GM19193 (cell line): ENCODE measurements around the gene NOM1.

Experiments
- POLR2A ChIP-seq: IDR thresholded peaks from 4 replicates; pipeline ENCODE4 v1.6.1; 2011; ENCODE audit not compliant: insufficient read depth, insufficient read length; ENCODE audit errors: extremely low read depth

NOM1 gene

GRCh38 chr7:156999958-157000726 lies 50.6 kb downstream of the NOM1 start:
- TF ChIP-seq POLR2A, result no peak

DNA sequence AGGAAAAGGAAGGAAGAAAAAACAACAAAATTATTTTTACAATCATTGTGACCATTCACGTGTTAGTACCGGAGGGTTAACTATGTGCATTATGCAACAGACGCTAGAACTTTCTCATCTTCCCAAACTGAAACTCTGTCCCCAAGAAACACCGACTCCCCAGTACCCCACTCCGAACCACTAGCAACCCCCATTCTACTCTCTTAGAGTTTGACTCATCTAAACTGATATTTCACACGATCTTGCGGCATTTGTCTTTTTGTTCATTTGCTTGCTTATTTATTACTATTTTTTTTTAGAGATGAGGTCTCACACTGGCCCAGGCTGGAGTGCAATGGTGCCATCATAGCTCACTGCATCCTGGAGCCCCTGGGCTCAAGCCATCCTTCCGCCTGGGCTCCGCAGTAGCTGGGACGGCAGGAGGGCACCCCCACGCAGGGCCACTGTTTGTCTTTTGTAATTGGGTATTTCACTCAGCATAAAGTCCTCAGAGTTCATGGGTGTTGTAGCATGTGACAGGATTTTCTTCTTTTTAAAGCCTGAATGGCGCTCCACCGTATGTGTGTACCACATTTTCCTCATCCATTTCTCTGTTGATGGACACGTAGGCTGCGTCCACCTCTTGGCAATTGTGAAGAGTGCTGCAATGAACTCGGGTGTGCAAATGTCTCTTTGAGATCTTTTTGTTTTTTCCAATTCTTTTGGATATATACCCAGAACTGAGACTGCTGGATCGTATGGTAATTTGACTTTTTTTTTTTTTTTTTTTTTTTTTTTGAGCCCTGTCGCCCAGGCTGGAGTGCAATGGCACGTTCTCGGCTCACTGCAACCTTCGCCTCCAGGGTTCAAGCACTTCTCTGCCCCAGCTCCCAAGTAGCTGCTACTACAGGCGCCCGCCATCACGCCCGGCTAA lies 51.5 kb downstream of the NOM1 start:
- no peak for TF ChIP-seq POLR2A

DNA sequence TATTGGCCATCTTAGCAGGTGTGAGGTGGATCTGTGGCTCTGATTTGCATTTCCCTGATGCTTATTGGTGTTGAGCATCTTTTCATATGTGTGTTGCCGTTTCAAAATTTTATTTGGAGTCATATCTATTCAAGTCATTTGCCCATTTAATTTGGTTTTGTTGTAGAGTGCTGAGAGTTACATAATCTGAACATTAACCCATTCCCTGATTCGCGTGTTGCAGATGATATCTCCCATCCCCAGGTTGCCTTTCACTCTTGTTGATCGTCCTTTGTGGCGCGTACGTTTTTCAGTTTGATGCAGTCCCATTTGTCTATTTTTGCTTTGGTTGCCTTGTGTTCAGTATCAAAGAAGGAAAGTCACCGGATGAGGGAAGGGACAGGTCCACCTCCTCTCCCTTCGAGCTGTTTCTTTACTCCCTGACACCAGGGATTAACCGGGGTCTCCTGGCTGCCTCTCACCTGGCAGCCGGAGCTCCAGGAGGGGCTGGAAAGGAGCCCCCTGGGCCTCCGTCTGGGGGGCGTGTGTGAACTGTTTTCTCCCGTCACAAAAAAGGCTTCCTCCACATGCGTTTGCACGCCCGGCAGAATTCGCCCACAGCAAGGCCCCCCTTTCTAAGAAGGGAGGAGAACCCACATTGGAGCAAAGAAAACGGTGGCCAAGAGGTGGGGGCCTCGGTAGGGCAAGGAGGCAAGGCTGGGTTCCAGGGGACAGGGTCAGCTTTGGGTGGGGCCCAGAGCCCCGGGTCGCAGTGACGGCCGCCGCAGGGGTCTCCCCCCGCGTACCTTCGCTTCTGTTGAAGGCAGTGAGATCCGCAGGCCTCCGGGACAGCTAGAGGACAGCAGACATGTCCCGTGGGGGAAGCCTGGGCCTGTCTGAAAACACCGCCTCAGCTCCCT lies 52.7 kb downstream of the NOM1 start:
- no peak for TF ChIP-seq POLR2A

DNA sequence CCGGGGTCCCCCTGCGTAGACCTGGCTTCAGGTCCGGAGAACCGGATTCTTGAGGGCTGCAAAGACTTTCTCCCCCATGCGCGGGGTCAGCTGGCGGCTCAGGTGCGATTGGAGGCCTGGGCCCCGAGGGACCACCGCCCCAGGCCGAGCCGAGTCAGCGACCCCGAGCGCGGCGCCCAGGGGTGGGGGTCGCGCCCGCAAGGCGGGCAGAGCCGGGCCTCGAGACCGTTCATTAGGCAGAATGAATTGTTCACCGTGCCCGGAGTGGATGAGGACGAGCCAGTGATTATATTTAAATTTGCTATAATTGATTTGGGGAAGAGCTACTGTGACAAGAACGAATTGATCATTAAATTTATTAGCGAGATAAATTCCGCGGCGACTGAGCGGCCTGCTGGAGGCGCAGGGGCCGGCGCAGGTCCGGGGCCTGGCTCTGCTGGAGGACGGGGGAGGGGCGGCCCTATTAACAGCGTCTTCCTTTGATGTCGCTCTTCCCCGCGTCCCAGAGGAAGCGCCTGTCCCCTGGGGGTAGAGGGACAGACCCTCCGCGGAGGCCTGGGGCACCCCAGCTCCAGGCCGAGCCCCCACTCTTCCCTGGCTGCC lies 53.4 kb downstream of the NOM1 start:
- no peak for TF ChIP-seq POLR2A

DNA sequence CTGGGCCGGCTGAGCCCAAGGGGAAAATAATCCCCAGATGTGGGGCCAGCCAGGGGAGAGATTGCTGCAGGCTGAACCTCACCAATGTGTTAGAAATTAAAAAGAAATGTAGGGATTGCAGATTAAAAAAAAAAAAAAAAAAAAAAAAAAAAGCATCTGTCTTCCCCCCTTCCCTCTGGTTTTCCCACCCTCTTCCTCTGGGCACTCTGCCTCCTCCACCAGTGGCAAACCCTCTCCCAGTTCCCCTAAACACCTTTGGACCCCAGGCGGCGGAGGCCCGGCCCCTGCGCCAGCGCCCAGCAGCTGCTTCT lies 53.9 kb downstream of the NOM1 start:
- no peak for TF ChIP-seq POLR2A

DNA sequence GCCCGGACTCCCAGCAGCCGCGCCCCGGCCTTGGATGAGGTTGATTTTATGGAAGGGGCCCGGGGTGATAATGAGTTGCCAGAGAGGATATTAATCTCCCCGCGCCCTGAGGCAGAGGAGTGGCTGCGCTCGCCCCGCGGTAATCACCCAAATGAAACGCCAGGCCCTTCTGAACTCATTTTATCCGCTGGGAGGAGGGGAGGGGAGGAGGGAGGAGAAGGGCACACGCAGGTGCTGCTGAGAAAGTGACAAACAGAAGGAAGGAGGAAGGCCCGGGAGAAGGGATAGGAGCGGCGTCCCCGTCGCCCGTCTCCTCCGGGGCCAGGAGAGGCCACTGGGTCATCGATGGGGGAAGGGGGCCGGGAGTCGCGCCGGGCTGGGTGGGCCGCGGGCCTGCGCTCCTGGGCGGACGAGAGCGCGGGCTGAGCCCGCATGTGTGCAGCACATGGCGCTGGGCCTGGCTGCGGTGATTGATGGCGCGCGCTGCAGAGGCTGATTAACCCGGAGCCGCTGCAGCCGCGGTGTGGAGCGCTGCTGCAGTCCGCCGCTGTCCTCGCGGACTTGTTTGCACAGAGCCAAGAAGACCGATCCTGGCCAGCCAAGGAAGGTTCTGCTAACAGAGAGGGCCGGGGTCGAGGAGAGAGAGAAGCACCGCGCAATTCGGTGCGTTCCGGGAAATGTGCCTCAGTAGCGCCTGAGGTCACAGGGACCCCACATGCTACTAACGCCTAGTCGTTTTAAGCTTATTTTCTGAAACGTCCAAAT lies 54.4 kb downstream of the NOM1 start:
- no peak for TF ChIP-seq POLR2A

- TF ChIP-seq POLR2A, result no peak
Observed at GRCh38 chr7:157004521-157005455, 55.3 kb downstream of the NOM1 start.

- no peak for TF ChIP-seq POLR2A
Observed at GRCh38 chr7:157005456-157006204, 56.1 kb downstream of the NOM1 start.

GRCh38 chr7:157006205-157006747 lies 56.8 kb downstream of the NOM1 start:
- TF ChIP-seq POLR2A, result no peak

DNA sequence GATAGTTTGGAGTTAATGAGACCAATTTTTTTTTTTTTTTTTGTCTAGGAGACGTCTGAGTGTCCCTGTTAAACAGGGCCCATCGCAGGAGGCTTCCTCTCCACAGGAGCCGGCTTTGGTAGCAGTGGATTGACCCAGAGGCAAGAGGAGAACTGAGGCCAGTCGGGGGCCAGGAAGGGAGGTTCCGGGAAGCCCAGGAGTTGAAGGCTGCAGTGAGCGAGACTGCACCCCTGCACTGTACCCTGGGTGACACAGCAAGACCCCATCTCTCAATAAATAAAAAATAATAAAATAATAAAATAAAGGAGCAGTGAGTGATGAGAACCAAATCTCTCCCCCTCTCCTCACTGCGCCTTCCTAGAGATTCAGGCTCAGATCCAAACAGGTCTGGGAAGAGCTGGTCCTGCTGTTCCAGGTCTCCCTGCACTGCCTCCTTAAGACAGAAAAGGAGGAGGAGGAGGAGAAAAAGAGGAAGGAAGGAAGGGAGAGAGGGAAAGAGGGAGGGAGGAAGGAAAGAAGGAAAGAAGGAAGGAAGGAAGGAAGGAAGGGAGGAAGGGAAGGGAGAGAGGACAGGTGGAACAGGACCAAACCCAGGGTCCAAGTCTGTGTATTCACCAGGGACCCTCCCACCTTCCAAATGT lies 57.4 kb downstream of the NOM1 start:
- TF ChIP-seq POLR2A, result no peak

- TF ChIP-seq POLR2A, result no peak
Observed at GRCh38 chr7:157007470-157008066, 58.1 kb downstream of the NOM1 start.
